Measurements from ENCODE around the gene NCOA7.
"Not testable (repeated sequence)": the region's sequence is repeated elsewhere in the genome, so short reads cannot be mapped to it uniquely, and the experiment has no call there.

NCOA7 gene

GRCh38 chr6:125882243-125882642 is 91.5 kb downstream of the NCOA7 start:
- no peak for ATAC-seq

DNA sequence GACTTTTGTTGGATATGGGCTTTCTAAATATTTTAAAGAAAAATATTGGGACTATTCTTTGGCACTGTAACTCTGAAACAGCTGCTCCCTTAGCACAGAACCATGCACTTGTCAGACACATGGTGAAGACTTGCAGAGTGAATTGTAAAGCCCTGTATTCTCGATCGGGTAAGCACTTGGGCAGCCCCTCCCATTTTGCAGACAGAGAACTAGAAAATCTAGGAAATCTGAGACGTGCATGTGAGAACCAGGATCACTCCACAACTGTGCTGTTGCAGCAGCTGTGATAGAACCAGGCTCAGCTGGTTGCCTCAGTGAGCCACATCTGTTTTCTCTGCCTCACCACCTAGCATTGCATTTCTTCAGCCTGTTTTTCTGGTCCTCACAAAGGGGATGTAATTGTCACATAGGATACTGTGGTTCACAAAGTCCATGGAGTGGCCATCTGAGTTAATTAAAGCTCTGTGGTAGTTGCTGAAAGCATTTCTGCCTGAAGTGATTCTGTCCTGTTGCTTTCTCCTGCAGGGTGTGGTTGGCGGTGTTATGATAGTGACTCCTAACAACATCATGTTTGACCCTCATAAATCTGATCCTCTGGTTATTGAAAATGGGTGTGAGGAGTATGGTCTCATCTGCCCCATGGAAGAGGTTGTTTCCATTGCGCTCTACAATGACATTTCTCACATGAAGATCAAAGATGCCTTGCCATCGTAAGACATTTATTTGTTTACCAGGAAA is 94.0 kb downstream of the NCOA7 start:
- ATAC-seq, result no peak

- no peak for ATAC-seq
Measured at GRCh38 chr6:125886021-125886420, 95.3 kb downstream of the NCOA7 start.

DNA sequence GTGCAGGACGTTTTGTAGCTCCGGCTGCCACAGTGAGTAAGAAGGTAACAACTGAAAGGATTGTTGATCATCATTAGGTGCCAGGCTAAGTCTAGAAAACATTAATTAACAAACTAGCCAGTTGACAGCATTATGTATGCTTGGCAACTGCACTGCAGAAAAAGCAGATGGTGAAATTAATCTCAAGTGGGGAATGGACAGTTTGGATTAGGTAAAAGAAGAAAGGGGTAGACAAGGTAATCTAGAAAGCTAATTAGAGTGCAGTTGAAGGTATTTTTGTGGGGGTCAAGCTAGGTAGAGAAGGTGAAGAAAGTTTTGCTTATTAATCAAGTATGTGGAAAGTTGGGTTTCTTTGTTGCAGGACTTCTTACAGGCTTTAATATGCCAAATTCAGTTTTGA is 96.2 kb downstream of the NCOA7 start:
- ATAC-seq, result no peak

- ATAC-seq, result no peak
Measured at GRCh38 chr6:125887372-125887771, 96.6 kb downstream of the NCOA7 start.

- no peak for ATAC-seq
Measured at GRCh38 chr6:125888989-125889656, 98.4 kb downstream of the NCOA7 start.

DNA sequence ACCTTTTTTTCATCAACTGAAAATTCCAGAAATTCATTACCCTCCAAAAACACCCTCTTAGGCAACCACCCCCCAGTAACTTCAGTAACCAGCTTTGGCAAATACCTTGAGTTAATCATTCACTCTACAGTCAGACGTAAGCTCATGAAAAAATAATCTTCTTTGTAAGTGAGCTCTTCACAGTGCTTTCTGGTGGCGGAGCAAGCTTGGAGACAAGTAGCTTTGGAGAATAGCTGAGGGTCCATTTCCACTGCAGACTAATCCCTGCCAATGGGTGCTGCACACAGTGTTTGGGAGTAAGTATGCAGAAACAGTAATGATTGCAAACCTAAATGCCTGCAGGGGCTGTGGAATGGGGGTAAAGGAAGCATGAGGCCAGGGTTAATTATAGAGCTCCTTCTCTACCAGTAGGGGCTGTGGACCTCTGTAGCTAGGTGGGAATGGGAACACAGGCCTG is 109.0 kb downstream of the NCOA7 start:
- ATAC-seq, result no peak

GRCh38 chr6:125904871-125905270 is 114.1 kb downstream of the NCOA7 start:
- ATAC-seq, result peak; percentile 98

DNA sequence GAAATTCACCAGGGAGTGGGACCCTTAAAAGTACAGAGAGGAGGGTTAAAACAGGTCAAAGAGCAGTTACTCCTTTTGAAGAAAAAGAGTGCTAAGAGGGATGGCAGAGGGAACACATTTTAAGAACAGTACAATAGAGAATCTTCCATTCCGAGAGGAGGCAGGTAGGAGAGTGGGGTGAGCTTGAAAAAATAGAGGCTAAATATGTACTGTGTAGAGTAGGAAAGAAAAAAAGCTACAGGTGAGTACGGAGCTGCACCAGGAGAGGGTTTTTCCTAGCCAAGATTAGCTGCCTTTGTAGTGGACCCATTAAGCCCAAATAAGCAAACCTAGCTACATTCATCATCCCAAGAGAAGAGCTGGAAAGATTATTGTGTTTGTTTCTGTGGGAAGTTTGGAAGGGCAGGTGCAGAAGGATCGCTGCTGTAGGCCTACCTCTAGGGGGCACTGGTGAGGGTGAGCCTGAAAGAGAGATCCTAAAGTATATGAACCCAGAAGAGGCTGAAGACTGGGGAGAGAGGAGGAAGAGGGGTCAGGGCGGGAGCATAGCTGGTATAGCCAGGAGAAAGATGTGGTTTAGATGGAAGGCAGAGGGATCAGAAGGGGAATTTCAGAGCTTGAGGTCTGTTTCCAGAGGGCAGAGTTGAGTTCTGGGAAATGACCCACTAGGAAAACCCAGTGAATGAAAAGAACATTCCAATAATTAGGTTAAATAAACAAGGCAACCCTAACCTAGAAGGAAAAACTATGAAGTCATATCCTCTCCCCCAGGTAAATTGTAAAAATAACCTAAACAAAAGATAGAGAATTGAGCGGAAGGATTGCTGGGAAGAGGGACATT is 115.6 kb downstream of the NCOA7 start:
- ATAC-seq, result no peak

DNA sequence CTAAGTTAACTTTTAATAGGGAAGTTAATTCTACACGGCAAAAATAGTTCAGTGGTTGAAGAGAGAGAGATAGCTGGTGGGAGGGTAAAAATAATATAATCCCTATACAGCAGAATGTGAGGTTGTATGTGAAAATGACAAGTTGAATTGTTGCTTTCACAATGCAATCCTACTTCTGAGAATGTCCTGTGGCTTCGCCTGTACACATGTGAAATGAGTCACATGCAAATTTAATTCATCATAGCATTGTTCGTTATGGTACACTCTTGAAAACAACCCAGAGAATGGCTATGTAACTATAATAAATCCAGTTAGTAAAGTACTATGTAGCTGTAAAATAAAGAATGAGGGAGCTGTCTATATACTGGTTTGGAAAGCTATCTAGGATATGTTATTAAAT is 119.8 kb downstream of the NCOA7 start:
- ATAC-seq, result peak; percentile 90 to 94

DNA sequence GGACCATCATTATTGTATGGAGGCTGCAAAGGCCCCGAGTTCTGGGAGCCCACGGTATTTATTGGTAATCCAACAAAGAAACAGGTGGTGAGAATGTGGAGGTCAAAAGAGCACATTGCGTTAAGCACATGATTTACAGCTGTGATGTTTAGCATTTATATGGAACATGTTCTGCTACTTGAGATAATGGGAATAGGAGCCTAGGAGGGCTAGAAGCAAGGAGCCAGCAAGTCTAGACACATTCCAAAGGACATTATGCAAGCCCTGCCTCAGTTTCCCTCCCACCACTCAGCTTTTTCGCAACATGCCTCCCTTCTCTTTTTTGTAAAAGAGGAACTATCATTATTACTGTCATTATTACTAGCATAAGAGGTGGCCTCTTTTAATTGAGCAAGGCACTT is 120.3 kb downstream of the NCOA7 start:
- peak in 1 of 2 donors; percentile 2 for ATAC-seq

DNA sequence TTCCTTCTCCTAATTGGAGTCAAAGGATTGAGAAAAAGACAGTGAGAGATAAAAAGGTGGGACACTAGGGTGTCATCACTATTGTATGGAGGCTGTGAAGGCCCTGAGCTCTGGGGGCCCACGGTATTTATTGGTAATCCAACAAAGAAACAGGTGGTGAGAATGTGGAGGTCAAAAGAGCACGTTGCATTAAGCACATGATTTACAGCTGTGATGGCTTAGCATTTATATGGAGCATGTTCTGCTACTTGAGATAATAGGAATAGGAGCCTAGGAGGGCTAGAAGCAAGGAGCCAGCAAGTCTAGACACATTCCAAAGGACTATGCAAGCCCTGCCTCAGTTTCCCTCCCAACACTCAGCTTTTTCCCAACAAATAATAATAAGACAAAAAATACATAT is 121.7 kb downstream of the NCOA7 start:
- not testable (repeated sequence) for ATAC-seq

DNA sequence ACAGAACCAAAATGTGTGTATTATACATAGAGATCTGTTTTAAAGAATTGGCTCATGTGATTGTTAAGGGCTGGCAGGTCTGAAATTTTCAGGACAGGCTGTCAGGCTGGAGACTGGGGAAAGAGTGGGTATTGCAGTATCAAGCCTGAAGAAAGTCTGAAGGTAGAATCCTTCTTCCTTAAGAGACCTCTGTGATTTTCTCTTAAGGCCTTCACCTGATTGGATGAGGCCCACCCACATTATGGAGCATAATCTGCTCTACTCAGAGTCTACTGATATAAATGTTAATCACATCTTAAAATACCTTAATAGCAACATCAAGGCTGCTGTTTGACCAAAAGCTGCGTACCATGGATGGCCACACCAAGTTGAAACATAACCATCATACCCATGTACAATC is 122.4 kb downstream of the NCOA7 start:
- no peak for ATAC-seq

- no peak for ATAC-seq
Measured at GRCh38 chr6:125913864-125914351, 123.1 kb downstream of the NCOA7 start.

- ATAC-seq, result peak in 1 of 2 donors; percentile 5
Measured at GRCh38 chr6:125918230-125918629, 127.5 kb downstream of the NCOA7 start.

GRCh38 chr6:125918681-125919566 is 128.2 kb downstream of the NCOA7 start:
- peak; percentile 91 to 94 for ATAC-seq

GRCh38 chr6:125919618-125920017 is 128.9 kb downstream of the NCOA7 start:
- no peak for ATAC-seq

DNA sequence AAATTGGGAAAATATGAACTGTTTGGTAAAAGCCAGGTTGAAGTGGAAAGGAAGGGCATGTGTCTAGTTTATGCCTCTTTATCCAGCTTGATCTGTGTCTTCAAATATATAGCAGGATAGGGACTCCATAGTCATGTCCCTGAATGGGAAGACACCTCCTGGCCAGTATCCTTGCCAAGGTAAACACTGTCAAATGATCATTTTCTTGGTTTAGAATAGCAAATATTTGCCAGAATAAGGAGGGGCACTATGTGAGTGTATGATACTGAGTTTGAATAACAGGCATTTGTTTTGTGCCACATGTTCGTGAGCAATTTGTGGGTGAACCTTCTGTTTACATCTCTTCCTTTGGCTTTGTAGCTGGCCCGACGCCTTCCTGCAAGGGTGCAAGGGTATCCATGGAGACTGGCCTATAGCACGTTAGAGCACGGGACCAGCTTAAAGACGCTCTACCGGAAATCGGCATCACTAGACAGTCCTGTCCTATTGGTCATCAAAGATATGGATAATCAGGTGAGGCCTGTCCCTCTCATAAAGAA is 131.6 kb downstream of the NCOA7 start:
- ATAC-seq, result no peak

GRCh38 chr6:125923366-125923877 is 132.7 kb downstream of the NCOA7 start:
- no peak for ATAC-seq

DNA sequence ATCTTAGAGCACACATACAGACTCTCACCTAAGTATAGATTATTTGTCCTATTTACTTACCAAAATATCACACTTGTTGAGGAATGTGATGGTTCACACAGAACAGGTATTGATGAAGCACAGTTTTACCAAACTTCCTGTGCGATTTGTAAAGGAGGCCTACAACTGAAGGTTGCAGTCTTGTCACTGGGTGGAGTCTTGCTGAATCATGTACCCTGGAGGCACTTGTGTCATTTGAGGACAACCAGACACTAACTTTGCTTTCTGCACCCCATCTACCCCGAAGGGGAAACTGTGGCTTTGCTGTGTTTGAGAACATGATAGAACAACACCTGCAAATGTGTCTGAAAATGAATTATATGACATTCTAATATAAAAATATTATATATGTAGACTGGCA is 133.4 kb downstream of the NCOA7 start:
- no peak for ATAC-seq

DNA sequence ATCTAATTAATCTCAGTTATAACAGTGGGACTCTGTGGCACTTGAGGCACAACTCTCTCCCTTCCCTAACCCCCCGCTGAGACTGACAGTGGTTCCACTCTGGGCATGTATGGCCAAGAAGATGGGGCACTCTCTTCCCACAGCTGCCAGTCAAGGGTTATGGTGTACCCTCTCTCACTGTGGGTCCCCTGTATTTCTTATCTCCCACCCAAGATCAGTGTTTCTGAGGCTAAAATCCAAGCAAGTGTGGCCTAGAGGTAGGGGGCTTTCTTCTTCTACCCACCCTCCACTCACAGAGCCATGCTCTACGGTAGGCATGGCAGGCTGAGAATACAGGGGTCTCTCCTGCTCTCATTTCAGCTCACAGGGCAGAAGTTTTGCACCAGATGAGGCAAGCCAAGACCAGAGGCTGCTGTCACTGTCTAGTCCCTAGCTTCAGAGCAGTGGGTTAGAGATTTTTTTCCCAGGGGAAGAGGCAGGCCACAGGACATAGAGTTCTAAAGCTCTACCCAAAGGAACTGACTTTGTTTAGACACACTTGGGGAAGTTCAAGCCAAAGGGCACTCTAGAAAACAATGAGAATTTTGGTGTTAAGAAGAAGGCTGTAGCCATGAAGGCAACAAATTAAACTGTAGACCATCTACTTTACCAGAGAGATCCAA is 134.1 kb downstream of the NCOA7 start:
- ATAC-seq, result no peak

All from activated CD4-positive, CD25-positive, alpha-beta regulatory T cell treated with anti-CD3 and anti-CD28 coated beads, Interleukin-2, amount 50 U/mL, for 24 hours (primary cell).